Raji (cell line): Measurements from ENCODE around the gene TMEM255B.

Experiments used
- POLR2A ChIP-seq: IDR thresholded peaks from 2 replicates; pipeline ENCODE4 v1.6.1; 2011; ENCODE audit warnings: low read depth, low read length, control low read depth; ENCODE audit not compliant: insufficient read depth

Gene TMEM255B

GRCh38 chr13:113758651-113759524, at the start of gene TMEM255B:
Gene TMEM255B, plus strand, starts transcription at chr13:113759226. Its CDS starts 44 bp downstream, at chr13:113759270.
- no peak for TF ChIP-seq POLR2A

- TF ChIP-seq POLR2A = no peak
Observed at GRCh38 chr13:113722921-113723320, 36.1 kb upstream of the TMEM255B start.

DNA sequence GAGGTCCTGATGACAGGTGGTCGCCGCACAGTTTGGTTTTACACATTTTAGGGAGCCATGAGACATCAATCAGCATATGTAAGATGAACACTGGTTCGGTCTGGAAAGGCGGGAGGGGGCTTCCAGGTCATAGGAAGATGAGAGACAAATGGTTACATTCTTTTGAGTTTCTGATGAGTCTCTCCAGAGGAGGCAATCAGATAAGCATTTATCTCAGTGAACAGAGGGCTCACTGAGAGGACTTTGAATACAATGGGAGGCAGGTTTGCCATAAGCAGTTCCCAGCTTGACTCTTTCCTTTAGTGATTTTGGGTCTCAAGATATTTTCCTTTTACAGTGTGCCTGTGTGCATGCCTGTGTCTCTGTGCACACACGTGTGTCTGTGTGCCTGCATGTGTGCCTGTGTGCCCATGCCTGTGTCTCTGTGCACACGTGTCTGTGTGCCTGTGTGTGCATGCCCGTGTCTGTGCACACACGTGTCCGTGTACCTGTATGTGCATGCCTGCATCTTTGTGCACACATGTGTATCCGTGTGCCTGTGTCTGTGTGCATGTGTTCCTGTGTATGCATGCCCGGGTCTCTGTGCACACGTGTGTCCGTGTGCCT, 35.5 kb upstream of the TMEM255B start:
- TF ChIP-seq POLR2A = no peak

- no peak for TF ChIP-seq POLR2A
Observed at GRCh38 chr13:113724016-113724758, 34.8 kb upstream of the TMEM255B start.

DNA sequence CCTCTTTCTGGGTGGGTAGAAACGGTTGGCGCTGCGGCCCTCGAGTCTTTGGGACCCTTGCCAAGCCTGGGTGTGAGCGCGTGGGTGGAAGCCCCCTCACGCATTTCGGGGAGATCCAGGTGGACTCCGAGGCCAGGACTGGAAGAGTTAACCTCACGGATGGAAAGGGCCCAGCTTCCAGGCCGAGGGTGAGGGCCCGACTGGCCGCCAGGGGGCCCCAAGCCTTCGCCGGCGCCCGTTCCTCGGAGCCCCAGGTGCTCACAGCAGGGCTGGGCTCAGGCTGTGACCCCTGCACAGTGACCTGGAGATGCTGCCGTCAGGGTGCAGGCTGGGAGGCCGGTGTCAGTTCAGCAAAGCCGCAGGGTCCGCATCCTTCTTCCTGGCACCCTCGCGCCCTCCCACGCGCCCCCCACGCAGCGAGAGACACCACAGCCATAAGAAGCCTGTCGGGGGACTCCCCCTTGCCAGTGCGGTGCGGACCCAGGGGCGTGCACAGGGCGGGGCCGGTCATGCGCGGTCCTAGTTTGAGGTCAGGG, 34.2 kb upstream of the TMEM255B start:
- TF ChIP-seq POLR2A = no peak

GRCh38 chr13:113726961-113727411, 32.0 kb upstream of the TMEM255B start:
- TF ChIP-seq POLR2A = no peak

GRCh38 chr13:113728571-113729054, 30.4 kb upstream of the TMEM255B start:
- TF ChIP-seq POLR2A = no peak

- no peak for TF ChIP-seq POLR2A
Observed at GRCh38 chr13:113729187-113730019, 29.6 kb upstream of the TMEM255B start.

DNA sequence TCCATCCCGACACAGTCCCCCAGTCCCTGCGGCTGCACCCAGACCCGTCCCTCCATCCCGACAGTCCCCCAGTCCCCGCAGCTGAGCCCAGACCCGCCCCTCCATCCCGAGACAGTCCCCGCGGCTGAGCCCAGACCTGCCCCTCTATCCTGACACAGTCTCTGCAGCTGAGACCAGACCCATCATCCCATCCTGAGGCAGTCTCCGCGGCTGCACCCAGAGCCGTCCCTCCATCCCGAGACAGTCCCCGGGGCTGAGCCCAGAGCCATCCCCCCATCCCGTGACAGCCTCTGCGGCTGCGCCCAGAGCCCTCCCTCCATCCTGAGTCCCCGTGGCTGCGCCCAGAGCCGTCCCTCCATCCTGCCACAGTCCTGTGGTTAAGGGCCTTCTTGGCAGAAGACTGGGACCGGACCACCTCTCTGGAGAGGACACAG, 28.8 kb upstream of the TMEM255B start:
- TF ChIP-seq POLR2A = no peak

- no peak for TF ChIP-seq POLR2A
Observed at GRCh38 chr13:113730831-113731191, 28.2 kb upstream of the TMEM255B start.

- TF ChIP-seq POLR2A = no peak
Observed at GRCh38 chr13:113731192-113732175, 27.5 kb upstream of the TMEM255B start.

DNA sequence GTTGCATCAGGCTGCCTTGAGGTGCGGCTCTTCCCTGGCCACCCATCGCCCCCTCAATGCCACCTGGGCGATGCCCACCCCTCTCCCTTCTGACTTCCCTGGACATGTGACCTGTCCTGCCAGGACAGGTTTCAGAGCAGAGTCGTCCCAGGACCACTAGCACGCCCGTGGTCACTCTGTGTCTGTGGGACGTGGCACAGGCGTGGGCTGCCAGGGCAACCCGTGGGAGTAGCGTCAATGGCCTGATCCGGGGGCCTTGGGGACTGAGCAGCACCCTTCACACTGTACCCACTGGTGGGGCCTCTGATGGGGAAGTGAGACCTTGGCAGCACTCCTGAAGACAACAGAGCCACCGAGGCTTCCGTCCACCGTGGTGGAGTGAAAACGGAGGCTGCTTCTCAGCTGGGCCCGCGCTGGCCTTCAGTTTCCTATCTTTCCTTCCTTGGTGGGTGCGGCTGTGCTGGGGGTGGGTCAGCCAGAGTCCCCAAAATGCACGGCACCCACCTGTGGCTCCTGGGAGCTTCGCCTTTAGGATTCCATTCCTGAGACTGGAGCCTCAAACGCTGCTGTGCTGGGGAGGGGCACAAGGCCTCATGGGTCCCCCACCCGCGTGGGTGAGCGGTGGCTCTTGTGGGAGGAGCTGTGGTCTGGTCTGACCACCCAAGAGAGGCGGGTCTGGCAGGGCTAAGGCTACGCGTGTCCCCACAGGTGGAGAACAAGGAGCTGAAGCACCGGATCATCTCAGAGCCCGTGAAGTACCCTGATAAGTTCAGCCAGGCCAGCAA, 26.7 kb upstream of the TMEM255B start:
- TF ChIP-seq POLR2A = no peak
